ENCODE data around the gene ASPDH. TPM values are rescaled to one million over a fixed set of nuclear protein-coding genes. Genes with fewer than 3 reads are reported as not detected.

ASPDH gene
- total RNA-seq, 2 experiments from 2014 or later, result not detected

- no peaks in the 10 kb centered on the region for H3K27me3 Mint-ChIP-seq
- ATAC-seq (no peak), DNase-seq (no peak)
- peaks cover 3% of the 10 kb centered on the region for H3K36me3 Mint-ChIP-seq (ENCODE audit: low read depth)
- ChIA-PET POLR2A (no interaction called here), CTCF (no interaction called here)
- H3K27ac Mint-ChIP-seq, result no peak overlapping the region
- H3K4me3 Mint-ChIP-seq, result no peak overlapping the region
- no peak for TF ChIP-seq CTCF (IDR thresholded peaks at IDR 0.05)
- no peaks in the 10 kb centered on the region for H3K9me3 Mint-ChIP-seq
- intact Hi-C loops (cut with micrococcal nuclease), result no loop called here
- peaks cover 4% of the 10 kb centered on the region for H3K4me1 Mint-ChIP-seq (ENCODE audit: low read depth)
These were observed 7.7 kb downstream of the ASPDH start for GRCh38 chr19:50505856-50506611.

- Mint-ChIP-seq H3K27me3 (no peaks in the 10 kb centered on the region), H3K4me3 (no peak overlapping the region), H3K4me1 (ENCODE audit: low read depth) (no peaks in the 10 kb centered on the region), H3K36me3 (ENCODE audit: low read depth) (peaks cover 3% of the 10 kb centered on the region), H3K9me3 (no peaks in the 10 kb centered on the region), H3K27ac (no peak overlapping the region)
- ChIA-PET POLR2A (interaction anchor here (0.9 to 1.3 kb wide), 2 partner anchors 9 to 10 kb away, joined by 3 to 4 read pairs; partner anchors contain the start of gene JOSD2), CTCF (interaction anchor here (1.0 kb wide), 2 partner anchors 16 to 54 kb away, joined by 3 to 4 read pairs; no protein-coding TSS in a partner anchor)
- ATAC-seq, result no peak
- no peak for DNase-seq
- intact Hi-C loops (cut with micrococcal nuclease), result no loop called here
- no peak for TF ChIP-seq CTCF (IDR thresholded peaks at IDR 0.05)
These were observed 11.9 kb downstream of the ASPDH start for GRCh38 chr19:50501568-50502475.

- no peak for TF ChIP-seq CTCF (IDR thresholded peaks at IDR 0.05)
- POLR2A ChIA-PET, result interaction anchor here (0.9 kb wide), 1 partner anchor 10 kb away, joined by 3 read pairs; the partner anchor contains the start of gene JOSD2
- CTCF ChIA-PET, result interaction anchor here (1.0 kb wide), 2 partner anchors 17 to 55 kb away, joined by 3 to 4 read pairs; no protein-coding TSS in a partner anchor
- Mint-ChIP-seq H3K27me3 (no peaks in the 10 kb centered on the region), H3K9me3 (no peaks in the 10 kb centered on the region), H3K4me3 (no peak overlapping the region), H3K4me1 (ENCODE audit: low read depth) (no peaks in the 10 kb centered on the region), H3K36me3 (ENCODE audit: low read depth) (peaks cover 3% of the 10 kb centered on the region), H3K27ac (no peak overlapping the region)
- DNase-seq, result no peak
- ATAC-seq, result no peak
- intact Hi-C loops (cut with micrococcal nuclease), result no loop called here
These were observed 12.5 kb downstream of the ASPDH start for GRCh38 chr19:50501186-50501567.

- no peak for TF ChIP-seq CTCF (IDR thresholded peaks at IDR 0.05)
- Mint-ChIP-seq H3K9me3 (no peaks in the 10 kb centered on the region), H3K27me3 (no peaks in the 10 kb centered on the region), H3K4me3 (no peak overlapping the region), H3K4me1 (ENCODE audit: low read depth) (no peaks in the 10 kb centered on the region), H3K27ac (no peak overlapping the region), H3K36me3 (ENCODE audit: low read depth) (peaks cover 3% of the 10 kb centered on the region)
- intact Hi-C loops (cut with micrococcal nuclease), result no loop called here
- ChIA-PET POLR2A (interaction anchor here (0.9 kb wide), 1 partner anchor 10 kb away, joined by 3 read pairs; the partner anchor contains the start of gene JOSD2), CTCF (interaction anchor here (1.0 to 1.2 kb wide), 2 partner anchors 8 to 55 kb away, joined by 3 to 4 read pairs; no protein-coding TSS in a partner anchor)
- peak; percentile 49 for ATAC-seq
- DNase-seq, result no peak
These were observed 13.0 kb downstream of the ASPDH start for GRCh38 chr19:50500753-50501151.
